Middle frontal gyrus (tissue), 1 donor: ENCODE results near the gene TTLL12.

Experiments used
- DNase-seq: peaks from one replicate; pipeline ENCODE4 v3.0.0-alpha.2; 2015; ENCODE audit warnings: low spot score; ENCODE audit errors: extremely low spot score

Gene TTLL12

GRCh38 chr22:43128928-43129424, 58.0 kb downstream of the TTLL12 start:
- no peak for DNase-seq

- DNase-seq, result no peak
Observed at GRCh38 chr22:43128116-43128515, 58.8 kb downstream of the TTLL12 start.

- no peak for DNase-seq
Observed at GRCh38 chr22:43127166-43127908, 59.6 kb downstream of the TTLL12 start.

- DNase-seq, result no peak
Observed at GRCh38 chr22:43126501-43127165, 60.3 kb downstream of the TTLL12 start.

- no peak for DNase-seq
Observed at GRCh38 chr22:43118953-43119458, 67.9 kb downstream of the TTLL12 start.

- DNase-seq, result no peak
Observed at GRCh38 chr22:43118024-43118849, 68.7 kb downstream of the TTLL12 start.

GRCh38 chr22:43116932-43117331, 70.0 kb downstream of the TTLL12 start:
- DNase-seq, result no peak
